Muscle layer of colon (tissue), 2 donors: ENCODE measurements around the gene IL15.
"Not testable (repeated sequence)": the region's sequence is repeated elsewhere in the genome, so short reads cannot be mapped to it uniquely, and the experiment has no call there.

ENCODE experiments used
- H3K27ac ChIP-seq: one replicate; pipeline ENCODE4 v1.7.0; 2013; ENCODE audit warnings: low read depth, mild to moderate bottlenecking, low read length, moderate library complexity
- H3K27me3 ChIP-seq, 2 donors: one replicate each; pipeline ENCODE4 v1.7.0; 2013; ENCODE audit warnings: low read length in 2 of 2, mild to moderate bottlenecking in 2 of 2; ENCODE audit not compliant: insufficient read depth in 2 of 2, control insufficient read depth in 1 of 2
- H3K36me3 ChIP-seq: one replicate; pipeline ENCODE4 v1.7.0; 2013; ENCODE audit warnings: mild to moderate bottlenecking, low read length; ENCODE audit not compliant: insufficient read depth
- H3K4me1 ChIP-seq: one replicate; pipeline ENCODE4 v1.7.0; 2013; ENCODE audit warnings: mild to moderate bottlenecking, low read length; ENCODE audit not compliant: insufficient read depth
- H3K4me3 ChIP-seq, 2 donors: one replicate each; pipeline ENCODE4 v1.7.0; 2013; ENCODE audit warnings: low read length in 2 of 2, low read depth in 1 of 2, mild to moderate bottlenecking in 1 of 2, moderate library complexity in 1 of 2
- H3K9ac ChIP-seq: one replicate; pipeline ENCODE4 v1.7.0; 2013; ENCODE audit warnings: low read length
- H3K9me3 ChIP-seq: one replicate; pipeline ENCODE4 v1.7.0; 2013; ENCODE audit warnings: mild to moderate bottlenecking, low read length
- donor health status: abdominal sarcoma.
- donor health status: Adenocarcinoma of cecum.

Gene IL15

DNA sequence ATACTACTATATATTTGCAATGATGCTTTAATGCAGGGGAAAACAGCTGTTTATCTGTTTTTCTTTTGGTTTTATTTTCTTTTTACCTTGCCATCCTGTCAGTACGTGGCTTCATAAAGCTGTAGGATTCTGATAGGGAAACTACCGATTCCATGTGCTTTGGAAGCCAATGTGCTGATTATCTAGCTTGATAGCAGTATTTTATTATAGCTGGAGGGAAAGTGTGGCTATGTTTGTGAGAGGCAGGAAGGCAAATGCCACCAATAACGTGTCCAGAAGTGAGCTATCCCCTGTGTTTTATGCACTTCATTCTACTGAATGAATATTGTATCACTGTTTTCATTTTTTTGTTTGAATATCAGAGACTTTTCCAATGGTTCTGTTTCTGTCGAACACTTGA is 43.7 kb downstream of the IL15 start:
- H3K9ac ChIP-seq: no peak overlapping the region
- H3K27me3 ChIP-seq: no peaks in the 10 kb centered on the region
- no peaks in the 10 kb centered on the region for H3K9me3 ChIP-seq
- H3K36me3 ChIP-seq: no peaks in the 10 kb centered on the region
- H3K4me1 ChIP-seq: no peaks in the 10 kb centered on the region
- no peak overlapping the region for H3K4me3 ChIP-seq
- no peak overlapping the region for H3K27ac ChIP-seq

DNA sequence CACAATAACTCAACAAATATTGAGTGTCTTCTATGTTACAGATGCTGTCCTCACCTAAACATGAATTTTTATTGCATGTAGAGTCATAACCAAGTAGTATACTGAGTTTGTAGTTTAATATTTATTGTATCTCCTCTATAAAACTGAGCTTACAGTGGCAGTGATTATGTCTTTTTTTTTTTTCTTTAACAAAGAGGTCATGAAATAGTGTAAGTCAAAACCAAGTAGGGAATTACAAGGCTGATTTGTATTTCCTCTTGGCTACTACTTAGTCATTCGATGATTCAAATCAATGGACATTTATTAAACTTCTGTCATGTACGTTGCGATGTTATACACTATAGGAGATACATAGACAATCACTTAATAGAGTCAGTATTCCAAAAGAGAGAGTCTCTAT is 48.4 kb downstream of the IL15 start:
- no peaks in the 10 kb centered on the region for H3K36me3 ChIP-seq

DNA sequence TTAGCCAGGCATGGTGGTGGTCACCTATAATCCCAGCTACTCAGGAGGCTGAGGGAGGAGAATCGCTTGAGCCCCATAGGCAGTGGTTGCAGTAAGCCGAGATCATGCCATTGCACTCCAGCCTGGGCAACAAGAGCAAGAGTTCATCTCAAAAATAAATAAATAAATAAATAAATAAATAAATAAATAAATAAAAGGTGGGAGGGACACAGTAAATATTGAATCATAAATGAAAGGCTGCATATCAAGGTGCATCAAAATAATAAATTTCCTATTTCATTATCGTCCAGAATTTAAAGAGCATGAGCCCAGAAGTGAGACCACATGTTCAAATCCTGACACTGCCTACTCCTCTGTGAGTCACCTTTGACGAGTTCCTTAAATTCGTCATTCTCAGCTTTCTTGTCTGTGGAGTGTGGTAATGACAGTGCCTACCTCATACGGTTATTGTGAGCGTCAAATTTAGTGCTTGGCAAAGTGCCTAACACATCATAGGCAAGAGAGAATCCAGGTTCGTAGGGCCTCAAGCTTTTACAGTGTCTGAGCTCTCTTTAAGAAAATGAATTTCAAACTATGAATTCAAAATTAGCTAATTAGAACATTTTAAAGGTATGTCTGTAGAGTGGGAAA is 49.9 kb downstream of the IL15 start:
- no peak overlapping the region for H3K9ac ChIP-seq
- H3K27ac ChIP-seq: no peak overlapping the region
- H3K4me1 ChIP-seq: peaks cover 5% of the 10 kb centered on the region
- H3K27me3 ChIP-seq: no peaks in the 10 kb centered on the region
- H3K36me3 ChIP-seq: no peaks in the 10 kb centered on the region
- H3K4me3 ChIP-seq: no peak overlapping the region
- H3K9me3 ChIP-seq: no peaks in the 10 kb centered on the region

More for the DNA sequence above, 48.4 kb downstream of the IL15 start:
- Histone ChIP-seq H3K9me3 (no peaks in the 10 kb centered on the region), H3K27ac (no peak overlapping the region), H3K4me1 (peaks cover 5% of the 10 kb centered on the region), H3K4me3 (no peak overlapping the region), H3K27me3 (no peaks in the 10 kb centered on the region), H3K9ac (no peak overlapping the region)

DNA sequence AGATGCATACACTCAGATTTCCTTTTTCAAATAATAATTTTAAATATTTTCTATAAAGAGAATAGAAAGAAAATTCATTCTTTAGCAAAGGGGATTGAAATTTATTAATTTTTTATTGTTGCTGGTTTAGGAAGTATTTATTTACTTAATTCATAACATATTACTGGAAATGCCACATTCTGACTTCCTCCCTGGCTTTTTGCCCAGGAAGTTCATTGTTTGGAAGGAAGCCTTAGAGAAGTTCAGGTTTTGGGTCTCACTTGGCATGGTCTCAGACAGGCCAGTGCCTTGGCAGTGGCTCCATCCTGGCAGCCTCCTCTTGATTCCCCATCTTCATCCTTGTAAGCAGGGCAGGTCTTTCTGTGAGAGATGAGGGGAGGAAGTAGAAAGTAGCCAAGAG is 50.5 kb downstream of the IL15 start:
- peaks cover 5% of the 10 kb centered on the region for H3K4me1 ChIP-seq
- no peaks in the 10 kb centered on the region for H3K36me3 ChIP-seq
- H3K27me3 ChIP-seq: no peaks in the 10 kb centered on the region
- H3K9ac ChIP-seq: no peak overlapping the region
- no peak overlapping the region for H3K27ac ChIP-seq
- H3K4me3 ChIP-seq: no peak overlapping the region
- no peaks in the 10 kb centered on the region for H3K9me3 ChIP-seq

DNA sequence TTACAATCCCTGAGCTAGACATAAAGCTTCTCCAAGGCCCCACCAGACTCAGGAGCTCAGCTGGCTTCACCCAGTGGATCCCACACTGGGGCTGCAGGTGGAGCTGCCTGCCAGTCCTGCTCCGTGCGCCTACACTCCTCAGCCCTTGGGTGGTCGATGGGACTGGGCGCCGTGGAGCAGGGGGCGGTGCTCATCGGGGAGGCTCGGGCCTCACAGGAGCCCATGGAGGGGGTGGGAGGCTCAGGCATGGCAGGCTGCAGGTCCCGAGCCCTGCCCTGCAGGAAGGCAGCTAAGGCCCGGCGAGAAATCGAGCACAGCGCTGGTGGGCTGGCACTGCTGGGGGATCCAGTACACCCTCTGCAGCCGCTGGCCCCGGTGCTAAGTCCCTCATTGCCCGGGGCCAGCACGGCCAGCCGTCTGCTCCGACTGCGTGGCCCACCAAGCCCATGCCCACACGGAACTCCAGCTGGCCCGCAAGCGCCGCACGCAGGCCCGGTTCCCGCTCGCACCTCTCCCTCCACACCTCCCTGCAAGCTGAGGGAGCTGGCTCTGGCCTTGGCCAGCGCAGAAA is 53.4 kb downstream of the IL15 start:
- H3K27ac ChIP-seq, H3K36me3 ChIP-seq, H3K9ac ChIP-seq, H3K9me3 ChIP-seq, H3K27me3 ChIP-seq, H3K4me1 ChIP-seq, H3K4me3 ChIP-seq: not testable (repeated sequence)

DNA sequence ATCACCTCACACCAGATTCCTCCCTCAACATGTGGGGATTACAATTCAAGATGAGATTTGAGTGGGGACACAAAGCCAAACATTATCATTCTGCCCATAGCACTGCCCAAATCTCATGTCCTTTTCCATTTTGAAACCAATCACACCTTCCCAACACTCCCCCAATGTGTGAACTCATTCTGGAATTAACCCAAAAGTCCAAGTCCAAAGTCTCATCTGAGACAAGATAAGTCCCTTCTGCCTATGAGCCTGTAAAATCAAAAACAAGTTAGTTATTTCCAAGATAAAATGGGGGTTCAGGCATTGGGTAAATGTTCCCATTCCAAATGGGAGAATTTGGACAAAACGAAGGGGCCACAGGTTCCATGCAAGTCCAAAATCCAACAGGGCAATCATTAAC is 54.9 kb downstream of the IL15 start:
- not testable (repeated sequence) for H3K27me3 ChIP-seq, H3K4me1 ChIP-seq, H3K27ac ChIP-seq, H3K4me3 ChIP-seq, H3K36me3 ChIP-seq, H3K9me3 ChIP-seq, H3K9ac ChIP-seq

DNA sequence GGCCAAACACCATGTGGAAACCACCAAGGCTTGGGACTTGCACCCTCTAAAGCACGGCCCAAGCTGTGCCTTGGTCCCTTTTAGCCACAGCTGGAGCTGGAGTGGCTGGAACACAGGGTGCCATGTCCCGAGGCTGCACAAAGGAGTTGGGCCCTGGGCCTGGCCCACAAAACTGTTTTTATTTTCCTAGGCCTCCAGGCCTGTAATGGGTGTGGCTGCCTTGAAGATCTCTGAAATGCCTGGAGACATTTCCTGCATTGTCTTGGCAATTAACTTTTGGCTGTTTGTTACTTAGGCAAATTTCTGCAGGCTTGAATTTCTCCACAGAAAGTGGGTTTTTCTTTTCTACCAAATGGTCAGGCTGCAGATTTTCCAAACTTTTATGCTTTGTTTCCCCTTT is 55.7 kb downstream of the IL15 start:
- no peaks in the 10 kb centered on the region for H3K36me3 ChIP-seq
- H3K9me3 ChIP-seq: no peaks in the 10 kb centered on the region
- H3K9ac ChIP-seq: no peak overlapping the region
- peaks cover 3% of the 10 kb centered on the region for H3K4me1 ChIP-seq
- no peak overlapping the region for H3K4me3 ChIP-seq
- no peak overlapping the region for H3K27ac ChIP-seq
- H3K27me3 ChIP-seq: no peaks in the 10 kb centered on the region

DNA sequence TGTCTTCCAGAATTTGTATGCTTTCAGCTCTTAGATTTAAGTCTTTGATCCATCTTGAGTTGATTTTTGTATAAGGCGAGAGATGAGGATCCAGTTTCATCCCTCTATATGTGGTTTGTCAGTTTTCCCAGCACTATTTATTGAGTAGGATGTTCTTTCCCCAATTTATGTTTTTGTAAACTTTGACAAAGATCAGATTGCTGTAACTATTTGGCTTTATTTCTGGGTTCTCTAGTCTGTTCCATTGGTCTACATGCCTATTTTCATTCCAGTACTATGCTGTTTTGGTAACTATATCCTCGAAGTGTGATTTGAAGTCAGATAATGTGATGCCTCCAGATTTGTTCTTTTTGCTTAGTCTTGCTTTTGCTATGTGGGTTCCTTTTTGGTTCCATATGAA is 60.7 kb downstream of the IL15 start:
- no peaks in the 10 kb centered on the region for H3K9me3 ChIP-seq
- H3K27me3 ChIP-seq: no peaks in the 10 kb centered on the region
- no peak overlapping the region for H3K4me3 ChIP-seq
- no peaks in the 10 kb centered on the region for H3K36me3 ChIP-seq
- H3K27ac ChIP-seq: no peak overlapping the region
- no peaks in the 10 kb centered on the region for H3K4me1 ChIP-seq
- no peak overlapping the region for H3K9ac ChIP-seq

DNA sequence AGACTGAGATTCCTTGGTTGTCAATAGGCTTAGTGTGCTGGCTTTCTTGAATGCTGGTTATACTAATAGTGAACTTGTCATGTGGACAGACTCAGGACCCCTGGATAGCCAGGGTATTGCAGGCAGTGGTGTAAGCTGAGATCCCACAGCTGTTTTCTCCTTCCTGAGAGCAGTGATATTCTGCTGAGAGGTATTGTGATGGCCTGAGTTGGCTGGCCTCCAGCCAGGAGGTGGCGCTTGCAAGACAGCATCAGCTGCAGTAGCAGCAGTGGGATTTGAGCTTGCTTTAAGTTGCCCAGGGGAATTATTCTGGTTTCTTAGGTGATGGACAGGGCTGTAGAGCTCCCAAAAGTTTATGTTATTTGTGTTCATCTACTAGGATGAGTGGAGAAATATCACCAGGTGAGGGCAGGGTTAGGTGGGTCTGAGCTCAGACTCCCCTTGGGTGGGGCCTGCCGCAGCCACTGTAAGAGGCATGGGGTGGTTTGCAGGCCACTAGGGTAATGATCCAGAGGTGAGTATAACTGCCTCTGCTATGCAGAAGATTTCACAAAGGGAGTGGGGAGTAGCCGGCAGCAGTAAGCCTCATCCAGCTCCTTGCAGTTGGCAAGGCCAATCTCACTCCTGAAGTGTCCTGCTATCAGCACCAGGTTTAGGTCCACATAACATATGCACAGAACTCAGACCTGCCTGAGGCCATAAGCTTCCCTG is 66.2 kb downstream of the IL15 start:
- no peaks in the 10 kb centered on the region for H3K4me1 ChIP-seq
- no peaks in the 10 kb centered on the region for H3K9me3 ChIP-seq
- H3K36me3 ChIP-seq: no peaks in the 10 kb centered on the region
- no peaks in the 10 kb centered on the region for H3K27me3 ChIP-seq
- H3K9ac ChIP-seq: no peak overlapping the region
- H3K27ac ChIP-seq: no peak overlapping the region
- H3K4me3 ChIP-seq: no peak overlapping the region

DNA sequence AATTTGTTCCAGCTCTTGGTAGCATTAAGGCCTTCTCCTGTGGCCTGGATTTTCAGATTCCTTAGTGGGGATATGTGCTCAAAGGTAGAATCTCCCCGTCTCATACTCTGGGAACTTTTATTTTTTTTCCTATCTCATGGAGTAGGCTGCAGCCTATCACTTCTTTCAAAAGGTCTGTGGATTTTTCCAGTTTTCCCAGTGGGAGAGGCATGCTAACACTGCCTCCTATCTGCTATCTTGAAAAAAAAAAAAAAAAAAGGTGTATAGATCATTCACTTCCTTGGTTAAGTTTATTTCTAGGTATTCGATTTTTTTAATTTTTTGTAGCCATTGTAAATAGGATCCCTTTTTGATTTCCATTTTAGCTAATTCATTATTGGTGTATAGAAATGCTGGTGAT is 67.1 kb downstream of the IL15 start:
- H3K4me3 ChIP-seq: no peak overlapping the region
- no peaks in the 10 kb centered on the region for H3K36me3 ChIP-seq
- no peak overlapping the region for H3K9ac ChIP-seq
- H3K27me3 ChIP-seq: no peaks in the 10 kb centered on the region
- H3K4me1 ChIP-seq: no peaks in the 10 kb centered on the region
- no peaks in the 10 kb centered on the region for H3K9me3 ChIP-seq
- no peak overlapping the region for H3K27ac ChIP-seq

DNA sequence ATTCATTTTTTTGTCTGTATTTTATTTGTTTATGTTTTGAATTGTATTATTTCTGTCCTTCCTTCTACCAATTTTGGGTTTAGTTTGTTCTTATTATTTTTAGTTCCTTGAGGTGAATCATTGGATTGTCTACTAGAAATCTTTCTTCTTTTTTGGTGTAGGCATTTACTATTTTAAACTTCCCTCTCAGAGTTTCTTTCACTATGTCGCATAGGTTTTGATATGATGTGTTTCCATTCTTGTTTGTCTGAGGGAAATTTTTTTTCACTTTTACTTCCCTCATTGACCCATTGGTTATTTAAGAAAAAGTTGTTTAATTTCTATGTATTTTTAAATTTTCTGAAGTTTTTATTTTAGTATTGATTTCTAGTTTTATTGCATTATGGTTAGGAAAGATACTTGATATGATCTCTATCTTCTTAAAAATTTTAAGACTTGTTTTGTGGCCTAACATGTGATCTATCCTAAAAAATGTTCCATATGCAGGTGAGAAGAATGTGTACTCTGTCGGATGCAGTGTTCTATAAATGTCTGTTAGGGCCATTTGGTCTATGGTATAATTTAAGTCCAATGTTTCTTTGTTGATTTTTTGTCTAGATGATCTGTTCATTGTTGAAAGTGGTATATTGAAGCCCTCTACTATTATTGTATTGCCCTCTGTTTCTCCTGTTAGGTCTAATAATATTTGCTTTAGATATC is 68.8 kb downstream of the IL15 start:
- no peaks in the 10 kb centered on the region for H3K9me3 ChIP-seq
- H3K36me3 ChIP-seq: no peaks in the 10 kb centered on the region
- H3K27me3 ChIP-seq: no peaks in the 10 kb centered on the region
- no peaks in the 10 kb centered on the region for H3K4me1 ChIP-seq
- no peak overlapping the region for H3K27ac ChIP-seq
- no peak overlapping the region for H3K9ac ChIP-seq
- no peak overlapping the region for H3K4me3 ChIP-seq
